Gastroesophageal sphincter (tissue), 4 donors: ENCODE measurements around the gene ACOT6. TPM values are rescaled to one million over a fixed set of nuclear protein-coding genes. Genes with fewer than 3 reads are reported as not detected.

Source experiments
- ATAC-seq: fragments of 150-250 bp; one replicate; pipeline ENCODE4 v1.9.1; 2016; ENCODE audit warnings: mild to moderate bottlenecking, moderate library complexity
- H3K27ac ChIP-seq, 4 donors: fragments of 200-600 bp; sonication (generic) in 3 of 4; 1 replicate in 3 of 4; 2 replicates in 1 of 4; pipeline ENCODE4 v1.5.1; 2016 to 2019
- H3K27me3 ChIP-seq: fragments of 200-600 bp; sonication (generic); one replicate; pipeline ENCODE4 v1.5.1; 2019
- H3K36me3 ChIP-seq, 2 donors: fragments of 200-600 bp; sonication (generic); one replicate each; pipeline ENCODE4 v1.5.1; 2019; ENCODE audit warnings: control low read depth in 1 of 2
- H3K4me1 ChIP-seq, 3 donors: fragments of 200-600 bp; sonication (generic); 1 replicate in 2 of 3; 2 replicates in 1 of 3; pipeline ENCODE4 v1.5.1; 2016 to 2019; ENCODE audit warnings: control low read depth in 2 of 3
- H3K4me3 ChIP-seq, 2 donors: fragments of 200-600 bp; sonication (generic); one replicate each; pipeline ENCODE4 v1.5.1; 2019; ENCODE audit warnings: mild to moderate bottlenecking in 1 of 2, moderate library complexity in 1 of 2
- H3K9me3 ChIP-seq, 3 donors: fragments of 200-600 bp; sonication (generic); one replicate each; pipeline ENCODE4 v1.5.1; 2017 to 2019; ENCODE audit warnings: control low read depth in 2 of 3
- CTCF ChIP-seq, 4 experiments: fragments of 200-600 bp in 2 of 4; fragments of 450-650 bp in 2 of 4; sonication (generic) in 1 of 4; IDR thresholded peaks; one replicate each; pipeline ENCODE4 v1.5.1; 2017 to 2019; ENCODE audit warnings: antibody characterized with exemption in 4 of 4, mild to moderate bottlenecking in 2 of 4, moderate library complexity in 2 of 4
- EP300 ChIP-seq: sonication (generic); formaldehyde crosslinking; IDR thresholded peaks from one replicate; pipeline ENCODE4 v1.6.1; 2017; ENCODE audit warnings: antibody characterized with exemption, mild to moderate bottlenecking
- POLR2A ChIP-seq, 2 donors: fragments of 450-650 bp; IDR thresholded peaks; one replicate each; pipeline ENCODE4 v1.6.1; 2017; ENCODE audit warnings: antibody characterized with exemption in 2 of 2, mild to moderate bottlenecking in 2 of 2, moderate library complexity in 1 of 2
- POLR2AphosphoS5 ChIP-seq: sonication (generic); formaldehyde crosslinking; IDR thresholded peaks from one replicate; pipeline ENCODE4 v1.6.1; 2017; ENCODE audit warnings: antibody characterized with exemption
- WGBS, 2 donors: methylation state at CpG; one replicate each; pipeline ENCODE4 v1.1.5; 2018; ENCODE audit warnings: low coverage in 1 of 2; 5-methylcytosine and 5-hydroxymethylcytosine counted together
- small RNA-seq, 4 donors: library from RNA; depleted of rRNA; stranded (forward); fragments of <200 nt; gene quantifications; one replicate each; pipeline ENCODE3, GENCODE V24; 2016
- total RNA-seq, 4 donors: library from RNA; depleted of rRNA; stranded (reverse); fragments of >200 nt; gene quantifications; one replicate each; pipeline ENCODE4 v1.1.0, GENCODE V29; 2016

Gene ACOT6
- total RNA-seq, 4 donors from 2014 or later: not detected

GRCh38 chr14:73667854-73668253 lies 55.5 kb downstream of the ACOT6 start:
- H3K9me3 ChIP-seq: no peaks in the 10 kb centered on the region
- no peak overlapping the region for H3K4me3 ChIP-seq
- ATAC-seq: no peak
- no peak for TF ChIP-seq POLR2AphosphoS5
- TF ChIP-seq POLR2A (IDR thresholded peaks at IDR 0.05): no peak
- no peak for TF ChIP-seq CTCF (IDR thresholded peaks at IDR 0.05)
- TF ChIP-seq EP300: no peak
- no peaks in the 10 kb centered on the region for H3K27me3 ChIP-seq
- H3K27ac ChIP-seq: no peak overlapping the region
- 78 to 93% methylated on average over 2 to 3 of the region's 3 CpGs for WGBS, 2 donors
- H3K4me1 ChIP-seq: no peaks in the 10 kb centered on the region
- H3K36me3 ChIP-seq: peaks cover 0 to 33% of the 10 kb centered on the region in 2 donors

Small RNAs within 50 kb of the gene (small RNA-seq; reads per million reads assigned to genes)
- 0 reads per million in 4 donors for gene RNU6-240P

Other genes with a start within 250 kb of the ACOT6 start
- 10 to 100 TPM; 42.4 to 63.5 (median 51.0) TPM for gene NUMB, start 154.0 kb upstream of the ACOT6 start, total RNA-seq
- gene RIOX1, start 121.6 kb upstream of the ACOT6 start, total RNA-seq: 10 to 100 TPM; 13.6 to 21.8 (median 18.1) TPM
- 10 to 100 TPM in 3 of 4 donors, 1 to 10 TPM in 1; 9.8 to 17.9 (median 16.5) TPM for gene ACOT1, start 75.4 kb upstream of the ACOT6 start, total RNA-seq
- gene HEATR4, start 53.6 kb upstream of the ACOT6 start, total RNA-seq: under 1 TPM; 0.31 to 0.54 (median 0.35) TPM
- 100 to 1,000 TPM in 3 of 4 donors, 10 to 100 TPM in 1; 37.6 to 156 (median 107) TPM for gene ACOT2, start 43.3 kb upstream of the ACOT6 start, total RNA-seq
- under 1 TPM in 2 of 4 donors, not detected in 2; 0.31 to 0.50 TPM for gene ACOT4, start 20.6 kb upstream of the ACOT6 start, total RNA-seq
- gene DNAL1, start 32.5 kb downstream of the ACOT6 start, total RNA-seq: 10 to 100 TPM in 2 of 4 donors, 1 to 10 TPM in 2; 8.9 to 18.2 (median 10.4) TPM
- gene PNMA1, start 101.9 kb downstream of the ACOT6 start, total RNA-seq: 10 to 100 TPM; 41.7 to 95.2 (median 47.6) TPM
- 10 to 100 TPM in 1 of 4 donors, 1 to 10 TPM in 3; 3.3 to 34.6 (median 5.4) TPM for gene PTGR2, start 239.3 kb downstream of the ACOT6 start, total RNA-seq